Hypothalamus (tissue), 51 donors: ENCODE data around the gene BET1L.

Source experiments
- DNase-seq, 51 donors: peaks; one replicate each; lab custom pipeline; 2025; lab: John Stamatoyannopoulos, UW

Gene BET1L

GRCh38 chr11:211741-212140, 4.5 kb upstream of the BET1L start:
- DNase-seq, result no peak

GRCh38 chr11:211295-211694, 4.1 kb upstream of the BET1L start:
- DNase-seq, result no peak

GRCh38 chr11:210803-211180, 3.6 kb upstream of the BET1L start:
- DNase-seq, result no peak

GRCh38 chr11:210122-210802, 3.1 kb upstream of the BET1L start:
- no peak for DNase-seq

GRCh38 chr11:209275-210121, 2.3 kb upstream of the BET1L start:
- no peak for DNase-seq

GRCh38 chr11:208917-209260, 1.7 kb upstream of the BET1L start:
- DNase-seq, result peak in 5 of 51 donors; percentile 12 to 63 (median 53)

GRCh38 chr11:208181-208916, 1.1 kb upstream of the BET1L start:
- peak in 48 of 51 donors; percentile 11 to 83 (median 54) for DNase-seq

GRCh38 chr11:207863-208180, 623 bp upstream of the BET1L start:
- DNase-seq, result peak in 8 of 51 donors; percentile 39 to 67 (median 51)

- peak in 5 of 51 donors; percentile 18 to 54 (median 45) for DNase-seq
These were observed 532 bp downstream of the BET1L start for GRCh38 chr11:206526-207207.

- DNase-seq, result no peak
These were observed 1.2 kb downstream of the BET1L start for GRCh38 chr11:206002-206384.

- DNase-seq, result no peak
These were observed 1.8 kb downstream of the BET1L start for GRCh38 chr11:205221-206001.

GRCh38 chr11:204587-205109, 2.6 kb downstream of the BET1L start:
- no peak for DNase-seq

- no peak for DNase-seq
These were observed 3.1 kb downstream of the BET1L start for GRCh38 chr11:203945-204586.

- DNase-seq, result no peak
These were observed 3.9 kb downstream of the BET1L start for GRCh38 chr11:203056-203944.

- no peak for DNase-seq
These were observed 4.7 kb downstream of the BET1L start for GRCh38 chr11:202490-202889.

GRCh38 chr11:201966-202365, 5.2 kb downstream of the BET1L start:
- DNase-seq, result no peak

- DNase-seq, result no peak
These were observed 6.8 kb downstream of the BET1L start for GRCh38 chr11:200224-201003.

- DNase-seq, result no peak
These were observed 7.4 kb downstream of the BET1L start for GRCh38 chr11:199782-200181.
